Panc1 (cell line): ENCODE data around the gene ZNF512B. TPM values are rescaled to one million over a fixed set of nuclear protein-coding genes. Genes with fewer than 3 reads are reported as not detected.
A peak's percentile ranks its signal among the peaks of the same experiment; 100 is the strongest.

Experiments used
- ATAC-seq: fragments of 200-7000 bp; cut with Tn5 transposase; 2 replicates; pipeline ENCODE4 v1.9.1; 2020; ENCODE audit warnings: mild to moderate bottlenecking, moderate library complexity
- BruUV-seq: library from RNA; stranded (reverse); fragments of 400-500 nt; replicated peaks from 2 replicates; lab custom pipeline; 2021; lab: Mats Ljungman, UMichigan
- CTCF ChIA-PET: fragments of 300-600 bp; sonication (Branson Sonifier 250); formaldehyde crosslinking; loops from one replicate; lab custom pipeline; 2022; ENCODE audit warnings: antibody characterized with exemption; lab: Charles Lee
- POLR2A ChIA-PET: fragments of 300-600 bp; sonication (Branson Sonifier 250); formaldehyde crosslinking; loops from one replicate; lab custom pipeline; 2022; ENCODE audit warnings: antibody characterized with exemption; lab: Charles Lee
- DNase-seq: peaks from one replicate; pipeline ENCODE4 v3.0.0-alpha.2; 2010; ENCODE audit warnings: low read depth, low spot score
- H3K27ac ChIP-seq: 2 replicates; pipeline ENCODE4 v1.5.1; 2011; ENCODE audit warnings: mild to moderate bottlenecking, low read length, inconsistent platforms
- H3K27me3 ChIP-seq: fragments of 200-500 bp; sonication (Bioruptor generic); 2 replicates; pipeline ENCODE4 v1.6.0; 2014; ENCODE audit warnings: low read length, inconsistent platforms; ENCODE audit not compliant: control insufficient read depth, insufficient read depth
- H3K36me3 ChIP-seq: fragments of 200-500 bp; sonication (Bioruptor generic); 2 replicates; pipeline ENCODE4 v1.5.1; 2014; ENCODE audit warnings: inconsistent platforms, mild to moderate bottlenecking, low read length, moderate library complexity; ENCODE audit not compliant: control insufficient read depth, insufficient read depth
- H3K4me1 ChIP-seq: 2 replicates; pipeline ENCODE4 v1.5.1; 2011; ENCODE audit warnings: inconsistent platforms, mild to moderate bottlenecking, low read length, moderate library complexity; ENCODE audit not compliant: control insufficient read depth, insufficient read depth
- H3K4me3 ChIP-seq, 2 experiments: 2 replicates each; pipeline ENCODE4 v1.5.1; 2011 to 2012; ENCODE audit warnings: low read depth in 2 of 2, low read length in 2 of 2, mild to moderate bottlenecking in 2 of 2, inconsistent platforms in 1 of 2, moderate library complexity in 1 of 2
- H3K9me3 ChIP-seq: fragments of 200-500 bp; sonication (Bioruptor generic); 2 replicates; pipeline ENCODE4 v1.5.1; 2014; ENCODE audit warnings: low read depth, mild to moderate bottlenecking, inconsistent platforms, low read length, moderate library complexity; ENCODE audit not compliant: control insufficient read depth, insufficient read depth
- CTCF ChIP-seq: fragments of 450-650 bp; IDR thresholded peaks from 2 replicates; pipeline ENCODE4 v1.5.1; 2017; ENCODE audit warnings: mild to moderate bottlenecking
- POLR2AphosphoS5 ChIP-seq: IDR thresholded peaks from 2 replicates; pipeline ENCODE4 v1.6.1; 2012; ENCODE audit warnings: mild to moderate bottlenecking, low read depth, low read length, moderate library complexity
- SIN3A ChIP-seq: IDR thresholded peaks from 2 replicates; pipeline ENCODE4 v1.6.1; 2012; ENCODE audit warnings: low read depth, mild to moderate bottlenecking, low read length, moderate library complexity, borderline replicate concordance; ENCODE audit not compliant: insufficient read depth
- TCF7L2 ChIP-seq: IDR thresholded peaks from 2 replicates; pipeline ENCODE4 v1.6.1; 2011; ENCODE audit warnings: mild to moderate bottlenecking, low read depth, low read length, inconsistent platforms
- in situ Hi-C: cut with HindIII; loops from 2 replicates; pipeline ENCODE4 v1.10.0; 2016; ENCODE audit warnings: low sequenced_read_pairs, low pct_unique_long_range_greater_than_20kb
- intact Hi-C: fragments of 100-400 bp; cut with micrococcal nuclease; formaldehyde crosslinking; loops from one replicate; pipeline ENCODE4 v1.10.0; 2022; ENCODE audit not compliant: unreplicated experiment
- total RNA-seq: library from RNA; stranded (reverse); gene quantifications from one replicate; pipeline ENCODE4 v1.2.1, GENCODE V29; 2021; ENCODE audit not compliant: unreplicated experiment
- TF ChIP-seq, protein P1 (sequence below), 2 experiments: IDR thresholded peaks; 2 replicates each; pipeline ENCODE4 v1.6.1; 2011 to 2012; ENCODE audit warnings: low read depth in 2 of 2, control low read depth in 1 of 2, low read length in 1 of 2, mild to moderate bottlenecking in 1 of 2, moderate library complexity in 1 of 2; ENCODE audit not compliant: insufficient read depth in 1 of 2

The ZNF512B gene
- total RNA-seq, 1 experiment from 2014 or later = 17.9 TPM

DNA sequence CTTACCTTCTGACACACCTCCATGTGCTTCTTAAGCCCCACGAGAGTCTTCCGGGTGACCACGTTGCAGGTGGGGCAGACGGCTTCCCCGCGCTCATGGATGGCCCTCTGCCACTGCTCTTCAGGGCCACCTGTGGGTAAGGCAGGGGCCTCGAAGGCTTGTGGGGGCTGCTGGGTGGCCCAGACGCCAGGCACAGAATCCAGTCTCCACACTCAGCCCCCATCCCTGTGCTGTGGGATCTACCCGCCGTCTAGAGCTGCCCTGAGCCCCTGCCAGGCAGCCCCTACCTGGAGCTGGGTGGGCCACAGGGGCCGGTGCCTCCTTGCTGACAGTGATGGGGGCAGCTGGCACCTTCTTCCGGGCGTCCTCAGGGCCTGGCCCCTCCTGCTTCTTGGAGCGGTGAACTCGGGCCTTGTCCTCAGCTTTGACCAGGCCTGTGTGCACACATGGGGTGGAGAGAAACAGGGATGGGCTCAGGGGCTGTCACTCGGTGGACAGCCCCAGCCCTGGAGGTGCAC lies 5.9 kb downstream of the ZNF512B start:
- ChIA-PET POLR2A (no interaction called here), CTCF (no interaction called here)
- Histone ChIP-seq H3K4me1 (peaks cover 5% of the 10 kb centered on the region), H3K27ac (no peak overlapping the region), H3K36me3 (no peaks in the 10 kb centered on the region), H3K4me3 (no peak overlapping the region), H3K9me3 (no peaks in the 10 kb centered on the region), H3K27me3 (no peaks in the 10 kb centered on the region)
- ATAC-seq (no peak), DNase-seq (no peak)
- TF ChIP-seq TCF7L2 = no peak
- in situ Hi-C loops (no loop called here), intact Hi-C loops (no loop called here)
- BruUV-seq = TSS peak; percentile 52

- Histone ChIP-seq H3K27me3 (no peaks in the 10 kb centered on the region), H3K9me3 (no peaks in the 10 kb centered on the region), H3K36me3 (no peaks in the 10 kb centered on the region), H3K4me1 (peaks cover 8% of the 10 kb centered on the region), H3K4me3 (no peak overlapping the region), H3K27ac (no peak overlapping the region)
- intact Hi-C loops = no loop called here
- DNase-seq (no peak), ATAC-seq (no peak)
- ChIA-PET POLR2A (no interaction called here), CTCF (no interaction called here)
- in situ Hi-C loops = no loop called here
- no TSS peak for BruUV-seq
- TF ChIP-seq SIN3A (no peak), TCF7L2 (no peak), POLR2AphosphoS5 (no peak), CTCF (no peak)
- TF ChIP-seq, protein P1, sequence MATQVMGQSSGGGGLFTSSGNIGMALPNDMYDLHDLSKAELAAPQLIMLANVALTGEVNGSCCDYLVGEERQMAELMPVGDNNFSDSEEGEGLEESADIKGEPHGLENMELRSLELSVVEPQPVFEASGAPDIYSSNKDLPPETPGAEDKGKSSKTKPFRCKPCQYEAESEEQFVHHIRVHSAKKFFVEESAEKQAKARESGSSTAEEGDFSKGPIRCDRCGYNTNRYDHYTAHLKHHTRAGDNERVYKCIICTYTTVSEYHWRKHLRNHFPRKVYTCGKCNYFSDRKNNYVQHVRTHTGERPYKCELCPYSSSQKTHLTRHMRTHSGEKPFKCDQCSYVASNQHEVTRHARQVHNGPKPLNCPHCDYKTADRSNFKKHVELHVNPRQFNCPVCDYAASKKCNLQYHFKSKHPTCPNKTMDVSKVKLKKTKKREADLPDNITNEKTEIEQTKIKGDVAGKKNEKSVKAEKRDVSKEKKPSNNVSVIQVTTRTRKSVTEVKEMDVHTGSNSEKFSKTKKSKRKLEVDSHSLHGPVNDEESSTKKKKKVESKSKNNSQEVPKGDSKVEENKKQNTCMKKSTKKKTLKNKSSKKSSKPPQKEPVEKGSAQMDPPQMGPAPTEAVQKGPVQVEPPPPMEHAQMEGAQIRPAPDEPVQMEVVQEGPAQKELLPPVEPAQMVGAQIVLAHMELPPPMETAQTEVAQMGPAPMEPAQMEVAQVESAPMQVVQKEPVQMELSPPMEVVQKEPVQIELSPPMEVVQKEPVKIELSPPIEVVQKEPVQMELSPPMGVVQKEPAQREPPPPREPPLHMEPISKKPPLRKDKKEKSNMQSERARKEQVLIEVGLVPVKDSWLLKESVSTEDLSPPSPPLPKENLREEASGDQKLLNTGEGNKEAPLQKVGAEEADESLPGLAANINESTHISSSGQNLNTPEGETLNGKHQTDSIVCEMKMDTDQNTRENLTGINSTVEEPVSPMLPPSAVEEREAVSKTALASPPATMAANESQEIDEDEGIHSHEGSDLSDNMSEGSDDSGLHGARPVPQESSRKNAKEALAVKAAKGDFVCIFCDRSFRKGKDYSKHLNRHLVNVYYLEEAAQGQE (IDR thresholded peaks at IDR 0.05; ENCODE audit: insufficient read depth in 1 of 2, low read depth in 2 of 2, low read length in 1 of 2) = no peak
These were observed 6.4 kb downstream of the ZNF512B start for GRCh38 chr20:63963348-63963741.

- Histone ChIP-seq H3K9me3 (no peaks in the 10 kb centered on the region), H3K4me3 (no peak overlapping the region), H3K36me3 (no peaks in the 10 kb centered on the region), H3K4me1 (peaks cover 15% of the 10 kb centered on the region), H3K27ac (no peak overlapping the region), H3K27me3 (no peaks in the 10 kb centered on the region)
- intact Hi-C loops (no loop called here), in situ Hi-C loops (no loop called here)
- DNase-seq = no peak
- ChIA-PET CTCF (no interaction called here), POLR2A (no interaction called here)
- TF ChIP-seq, protein P1 (IDR thresholded peaks at IDR 0.05; ENCODE audit: insufficient read depth in 1 of 2, low read depth in 2 of 2, low read length in 1 of 2) = no peak
- TF ChIP-seq SIN3A (no peak), CTCF (no peak), POLR2AphosphoS5 (no peak), TCF7L2 (no peak)
- no peak for ATAC-seq
- BruUV-seq = no TSS peak
These were observed 7.0 kb downstream of the ZNF512B start for GRCh38 chr20:63962426-63963347.
